ENCODE data around the gene TDRD9. TPM values are rescaled to one million over a fixed set of nuclear protein-coding genes. Genes with fewer than 3 reads are reported as not detected.

Gene TDRD9
- polyA plus RNA-seq, 5 donors = 0.24 to 2.3 (median 1.6) TPM

DNA sequence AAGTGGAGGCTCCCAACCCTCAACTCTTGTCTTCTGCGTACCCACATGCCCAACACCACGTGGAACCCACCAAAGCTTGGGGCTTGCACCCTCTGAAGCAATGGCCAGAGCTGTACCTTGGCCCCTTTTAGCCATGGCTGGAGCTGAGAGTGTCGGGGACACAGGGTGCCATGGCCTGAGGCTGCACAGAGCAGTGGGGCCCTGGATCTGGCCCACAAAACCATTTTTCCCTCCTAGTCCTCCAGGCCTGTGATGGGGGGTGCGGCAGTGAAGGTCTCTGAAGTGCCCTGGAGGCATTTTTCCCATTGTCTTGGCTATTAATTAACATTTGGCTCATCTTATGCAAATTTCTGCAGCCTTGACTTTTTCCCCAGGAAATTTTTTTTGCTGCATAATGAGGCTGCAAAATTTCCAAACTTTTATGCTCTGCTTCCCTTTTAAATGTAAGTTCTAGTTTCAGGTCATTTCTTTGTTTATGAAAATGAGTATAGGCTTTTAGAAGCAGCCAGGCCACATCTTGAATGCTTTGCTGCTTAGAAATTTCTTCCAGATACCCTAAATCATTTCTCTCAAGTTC lies 138.6 kb downstream of the TDRD9 start:
- no peak for DNase-seq

DNA sequence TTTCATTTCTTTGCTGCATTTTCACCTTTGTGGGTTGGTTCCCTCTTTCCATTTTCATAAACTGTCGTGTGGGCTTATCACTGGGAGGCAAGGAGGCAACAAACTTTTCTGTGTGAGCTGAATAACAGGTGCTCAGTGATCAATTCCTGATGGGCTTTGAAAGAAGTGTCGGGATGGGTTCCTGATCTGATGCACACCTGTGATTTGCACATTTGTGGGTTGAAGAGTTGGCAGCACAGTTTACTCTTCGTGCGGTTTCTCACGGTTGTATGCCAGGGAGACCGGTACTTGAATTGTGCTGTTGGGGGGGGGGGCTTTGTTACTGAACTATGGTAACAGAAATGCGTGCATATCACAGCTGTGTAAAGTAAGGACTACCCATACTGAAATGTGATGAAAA lies 141.3 kb downstream of the TDRD9 start:
- no peak for DNase-seq

- no peak for DNase-seq
These were observed 144.3 kb downstream of the TDRD9 start for GRCh38 chr14:104072586-104072985.

- no peak for DNase-seq
These were observed 145.5 kb downstream of the TDRD9 start for GRCh38 chr14:104073764-104074163.

GRCh38 chr14:104075530-104076151 lies 147.4 kb downstream of the TDRD9 start:
- DNase-seq = no peak

DNA sequence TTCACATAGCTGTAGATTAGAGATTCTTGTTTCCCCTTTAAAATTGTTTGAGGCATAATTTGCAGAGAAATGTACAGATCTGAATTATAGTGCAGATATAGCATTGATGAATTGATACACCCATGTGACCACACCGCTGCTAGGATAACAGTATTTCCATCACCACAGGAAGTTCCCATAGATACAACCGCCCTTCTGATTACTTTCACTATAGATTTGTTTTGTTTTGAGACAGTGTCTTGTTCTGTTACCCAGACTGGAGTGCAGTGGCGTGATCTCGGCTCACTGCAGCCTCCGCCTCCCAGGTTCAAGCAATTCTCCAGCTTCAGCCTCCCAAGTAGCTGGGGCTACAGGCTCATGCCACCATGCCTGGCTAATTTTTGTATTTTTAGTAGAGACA lies 148.5 kb downstream of the TDRD9 start:
- DNase-seq = no peak

DNA sequence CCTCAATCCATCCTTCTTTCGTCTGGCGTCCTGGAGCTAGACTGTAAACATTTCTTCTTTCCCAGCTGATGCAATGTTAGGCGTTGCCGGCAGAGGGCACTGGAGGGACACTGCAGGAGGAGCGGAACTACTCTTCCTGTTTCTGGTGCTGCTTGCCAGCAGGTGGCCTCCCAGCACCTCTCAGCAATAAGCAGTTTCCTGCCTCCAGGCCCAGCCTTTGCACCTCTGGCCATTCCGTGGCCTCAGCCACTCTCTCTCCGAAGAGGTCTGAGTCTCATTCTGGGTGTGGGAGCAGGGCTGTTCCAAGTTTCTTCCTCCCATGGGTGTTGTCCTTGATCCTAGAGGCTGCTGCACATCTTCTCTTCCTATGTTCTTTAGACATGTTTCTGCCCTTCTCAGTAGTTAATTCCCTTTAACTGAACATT lies 149.8 kb downstream of the TDRD9 start:
- peak; percentile 78 to 84 for DNase-seq

GRCh38 chr14:104080376-104081260 lies 152.4 kb downstream of the TDRD9 start:
- DNase-seq = no peak

- DNase-seq = no peak
These were observed 153.1 kb downstream of the TDRD9 start for GRCh38 chr14:104081261-104081835.

GRCh38 chr14:104081951-104082464 lies 153.8 kb downstream of the TDRD9 start:
- DNase-seq = no peak

DNA sequence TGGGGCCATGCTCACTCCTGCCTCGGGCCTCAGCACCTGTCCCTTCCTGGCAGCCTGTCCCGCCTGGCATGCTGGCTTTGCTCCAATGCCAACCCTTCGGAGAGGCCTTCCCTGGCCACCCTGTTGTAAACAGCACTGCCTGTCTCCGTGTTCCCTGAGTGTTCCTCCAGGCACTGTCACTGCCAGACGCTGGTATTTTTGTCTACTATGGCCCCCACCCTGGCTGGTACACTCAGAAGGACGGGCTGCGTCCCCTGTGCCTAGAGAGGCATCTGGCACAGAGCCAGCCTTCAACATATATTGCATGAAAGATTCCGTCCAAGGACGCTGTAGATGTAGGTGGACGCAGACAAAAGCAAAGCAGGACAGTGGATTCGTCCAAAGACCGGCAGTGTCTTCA lies 154.6 kb downstream of the TDRD9 start:
- no peak for DNase-seq

- no peak for DNase-seq
These were observed 156.2 kb downstream of the TDRD9 start for GRCh38 chr14:104084251-104085002.

- no peak for DNase-seq
These were observed 157.0 kb downstream of the TDRD9 start, which contains the start of gene ASPG for GRCh38 chr14:104085032-104085888. Gene ASPG (plus strand): TSS chr14:104085700. CDS start chr14:104085771, 71 bp downstream.

DNA sequence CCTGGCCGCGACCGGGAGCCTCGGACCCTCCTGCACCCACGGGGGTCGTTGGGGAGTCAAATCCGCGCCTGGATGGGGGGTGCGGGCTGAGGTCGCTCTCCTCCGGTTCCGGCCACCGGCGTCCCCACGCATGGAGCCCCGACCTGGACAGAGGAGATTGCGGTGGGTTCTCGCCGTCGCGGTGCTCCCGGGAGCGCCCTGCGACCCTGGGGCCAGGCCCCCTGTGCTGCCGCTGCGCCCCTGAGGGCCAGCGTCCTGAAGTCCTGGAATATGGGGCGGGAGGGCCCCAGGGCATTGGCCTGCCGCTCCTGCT lies 157.6 kb downstream of the TDRD9 start:
- DNase-seq = no peak

DNA sequence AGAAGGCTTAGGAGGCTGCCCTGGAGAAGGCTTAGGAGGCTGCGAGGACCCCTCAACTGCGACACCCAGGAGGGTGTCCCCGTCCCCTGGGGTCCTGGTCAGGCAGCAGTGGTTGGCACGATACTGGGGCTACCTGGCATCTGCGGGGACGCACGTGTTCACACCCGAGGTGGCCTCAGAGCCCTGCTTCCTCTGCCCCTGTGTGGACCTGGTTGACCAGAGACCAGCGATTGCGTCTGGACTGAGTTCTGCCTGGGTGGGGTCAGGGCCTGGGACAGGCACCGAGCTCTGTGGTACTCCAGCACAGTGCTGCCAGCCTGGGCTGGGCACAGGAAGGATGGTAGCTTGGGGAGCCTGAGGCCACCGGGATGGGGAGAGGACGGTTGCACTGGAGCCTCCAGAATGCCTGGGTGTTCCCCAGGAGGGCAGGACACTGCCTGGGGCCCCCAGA lies 158.0 kb downstream of the TDRD9 start:
- DNase-seq = no peak

- DNase-seq = no peak
These were observed 158.6 kb downstream of the TDRD9 start for GRCh38 chr14:104086661-104087461.

- DNase-seq = no peak
These were observed 159.2 kb downstream of the TDRD9 start for GRCh38 chr14:104087505-104087904.

DNA sequence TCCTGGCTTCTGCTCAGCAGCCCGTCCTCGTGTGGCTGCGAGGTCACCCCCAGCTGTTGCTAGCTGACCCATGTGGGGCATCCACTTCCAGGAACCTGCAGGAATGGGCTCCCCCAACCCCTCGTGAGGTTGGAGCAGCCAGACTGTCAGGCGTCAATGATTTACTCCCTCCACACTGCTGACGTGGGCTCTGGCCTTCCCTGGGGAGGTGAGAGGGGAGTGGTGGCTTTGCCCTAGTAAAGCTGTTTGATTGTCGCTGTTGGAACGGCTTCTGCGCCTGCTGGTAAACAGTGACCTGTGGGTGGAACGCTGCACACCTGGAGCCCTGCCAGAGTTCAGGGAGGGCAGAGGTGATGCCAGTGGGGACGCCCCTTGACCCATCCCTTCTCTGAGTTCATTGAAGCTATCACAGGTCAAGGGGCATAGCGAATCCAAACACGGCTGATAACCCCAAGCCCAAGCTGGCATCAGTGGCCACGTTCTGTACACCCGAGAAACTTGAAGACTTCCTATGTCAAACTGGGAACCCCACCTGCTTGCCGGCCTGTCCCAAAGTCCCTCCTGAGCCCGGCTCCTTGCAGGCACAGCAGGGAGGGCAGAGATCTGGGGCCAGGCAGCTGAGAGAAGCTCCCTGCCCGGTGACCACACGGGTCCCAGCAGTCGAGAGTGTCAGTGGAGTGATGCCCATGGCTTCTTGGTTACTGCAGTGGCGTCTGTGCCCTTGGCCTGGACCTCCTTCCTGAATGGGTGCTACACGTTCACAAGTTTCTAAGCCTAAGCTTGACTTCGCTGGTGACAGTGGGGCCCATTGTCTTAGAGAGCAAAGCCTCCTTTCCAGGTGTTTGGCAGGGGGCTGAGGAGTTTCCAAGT lies 160.0 kb downstream of the TDRD9 start:
- no peak for DNase-seq
